Retinal pigment epithelial cell (primary cell): ENCODE results near the gene MAD1L1.

Experiments used
- DNase-seq: peaks from one replicate; pipeline ENCODE4 v3.0.0-alpha.2; 2010; ENCODE audit warnings: low read depth
- H3K4me3 ChIP-seq: 2 replicates; pipeline ENCODE4 v1.5.1; 2011; ENCODE audit warnings: mild to moderate bottlenecking, low read length, control low read depth, moderate library complexity
- TF ChIP-seq, protein P1 (sequence below): conservative IDR thresholded peaks from 2 replicates; pipeline ENCODE4 v1.5.1; 2011; ENCODE audit warnings: low read depth, low read length, control low read depth, inconsistent platforms

MAD1L1 gene

GRCh38 chr7:2079332-2080059, 153.2 kb downstream of the MAD1L1 start:
- no peak overlapping the region for H3K4me3 ChIP-seq
- DNase-seq: no peak
- TF ChIP-seq, protein P1, sequence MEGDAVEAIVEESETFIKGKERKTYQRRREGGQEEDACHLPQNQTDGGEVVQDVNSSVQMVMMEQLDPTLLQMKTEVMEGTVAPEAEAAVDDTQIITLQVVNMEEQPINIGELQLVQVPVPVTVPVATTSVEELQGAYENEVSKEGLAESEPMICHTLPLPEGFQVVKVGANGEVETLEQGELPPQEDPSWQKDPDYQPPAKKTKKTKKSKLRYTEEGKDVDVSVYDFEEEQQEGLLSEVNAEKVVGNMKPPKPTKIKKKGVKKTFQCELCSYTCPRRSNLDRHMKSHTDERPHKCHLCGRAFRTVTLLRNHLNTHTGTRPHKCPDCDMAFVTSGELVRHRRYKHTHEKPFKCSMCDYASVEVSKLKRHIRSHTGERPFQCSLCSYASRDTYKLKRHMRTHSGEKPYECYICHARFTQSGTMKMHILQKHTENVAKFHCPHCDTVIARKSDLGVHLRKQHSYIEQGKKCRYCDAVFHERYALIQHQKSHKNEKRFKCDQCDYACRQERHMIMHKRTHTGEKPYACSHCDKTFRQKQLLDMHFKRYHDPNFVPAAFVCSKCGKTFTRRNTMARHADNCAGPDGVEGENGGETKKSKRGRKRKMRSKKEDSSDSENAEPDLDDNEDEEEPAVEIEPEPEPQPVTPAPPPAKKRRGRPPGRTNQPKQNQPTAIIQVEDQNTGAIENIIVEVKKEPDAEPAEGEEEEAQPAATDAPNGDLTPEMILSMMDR: no peak

GRCh38 chr7:2078899-2079298, 153.8 kb downstream of the MAD1L1 start:
- TF ChIP-seq, protein P1: no peak

GRCh38 chr7:2076649-2077064, 156.1 kb downstream of the MAD1L1 start:
- H3K4me3 ChIP-seq: no peak overlapping the region
- DNase-seq: no peak
- TF ChIP-seq, protein P1: no peak

More at GRCh38 chr7:2078899-2079298, 153.8 kb downstream of the MAD1L1 start:
- DNase-seq: no peak
- no peak overlapping the region for H3K4me3 ChIP-seq

GRCh38 chr7:2075811-2076210, 156.9 kb downstream of the MAD1L1 start:
- H3K4me3 ChIP-seq: no peak overlapping the region
- TF ChIP-seq, protein P1: no peak
- DNase-seq: no peak

GRCh38 chr7:2074691-2075090, 158.1 kb downstream of the MAD1L1 start:
- TF ChIP-seq, protein P1: no peak
- DNase-seq: no peak
- no peak overlapping the region for H3K4me3 ChIP-seq

- TF ChIP-seq, protein P1: no peak
- H3K4me3 ChIP-seq: no peak overlapping the region
- DNase-seq: no peak
Measured at GRCh38 chr7:2072798-2073197, 159.9 kb downstream of the MAD1L1 start.

DNA sequence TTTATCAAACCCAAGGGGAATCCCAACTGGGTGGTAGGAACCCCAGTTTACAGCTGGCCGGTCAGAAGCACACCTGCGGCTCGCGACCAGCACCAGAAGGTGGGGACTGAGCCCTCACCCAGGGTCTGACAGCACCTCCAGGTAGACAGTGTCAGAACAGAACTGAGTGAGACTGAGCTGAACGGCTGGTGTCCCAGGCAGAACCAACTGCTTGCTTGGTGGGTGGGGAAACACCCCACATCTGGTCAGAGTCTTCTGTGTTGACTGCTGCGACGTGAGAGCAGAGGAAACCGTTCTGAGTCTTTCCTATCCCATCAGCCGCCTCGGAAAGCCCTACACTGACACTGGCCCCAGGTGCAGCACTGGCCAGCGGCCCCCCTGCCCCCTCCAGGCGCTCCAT, 160.7 kb downstream of the MAD1L1 start:
- TF ChIP-seq, protein P1: no peak
- DNase-seq: no peak
- no peak overlapping the region for H3K4me3 ChIP-seq
